Dermis microvascular lymphatic vessel endothelial cell (primary cell): ENCODE results near the gene DMRTB1. TPM values are rescaled to one million over a fixed set of nuclear protein-coding genes. Genes with fewer than 3 reads are reported as not detected.
"Not testable (repeated sequence)": the region's sequence is repeated elsewhere in the genome, so short reads cannot be mapped to it uniquely, and the experiment has no call there.

ENCODE experiments used
- DNase-seq, 2 donors: peaks; one replicate each; pipeline versions ENCODE4 v3.0.0 to v3.0.0-alpha.2; 2010; ENCODE audit warnings: low read depth in 2 of 2
- total RNA-seq: library from RNA; depleted of rRNA; stranded (reverse); fragments of >200 nt; gene quantifications from 2 replicates; pipeline ENCODE4 v1.2.1, GENCODE V29; 2014

Gene DMRTB1
- total RNA-seq, 1 donor from 2014 or later: not detected

- DNase-seq: not testable (repeated sequence)
Observed at GRCh38 chr1:53434405-53435007, 24.7 kb upstream of the DMRTB1 start.

DNA sequence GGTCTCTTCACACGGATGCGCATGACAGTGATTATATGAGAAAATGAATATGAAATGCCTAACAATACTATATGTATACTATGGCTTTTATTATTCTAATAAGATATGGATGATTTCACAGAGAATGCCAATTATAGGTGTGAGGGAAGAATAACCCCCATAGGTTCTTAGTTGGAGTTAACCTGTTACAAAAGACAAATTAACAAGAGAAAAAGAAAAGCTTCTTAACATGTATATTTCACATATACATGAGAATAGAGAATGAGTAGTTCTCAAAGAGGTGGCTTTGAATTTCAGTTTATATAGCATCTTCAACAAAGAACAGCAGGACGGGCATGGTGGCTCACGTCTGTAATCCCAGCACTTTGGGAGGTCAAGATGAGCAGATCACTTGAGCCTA is 24.0 kb upstream of the DMRTB1 start:
- no peak for DNase-seq

GRCh38 chr1:53438427-53439336 is 20.5 kb upstream of the DMRTB1 start:
- DNase-seq: no peak

GRCh38 chr1:53439337-53440207 is 19.6 kb upstream of the DMRTB1 start:
- DNase-seq: no peak

DNA sequence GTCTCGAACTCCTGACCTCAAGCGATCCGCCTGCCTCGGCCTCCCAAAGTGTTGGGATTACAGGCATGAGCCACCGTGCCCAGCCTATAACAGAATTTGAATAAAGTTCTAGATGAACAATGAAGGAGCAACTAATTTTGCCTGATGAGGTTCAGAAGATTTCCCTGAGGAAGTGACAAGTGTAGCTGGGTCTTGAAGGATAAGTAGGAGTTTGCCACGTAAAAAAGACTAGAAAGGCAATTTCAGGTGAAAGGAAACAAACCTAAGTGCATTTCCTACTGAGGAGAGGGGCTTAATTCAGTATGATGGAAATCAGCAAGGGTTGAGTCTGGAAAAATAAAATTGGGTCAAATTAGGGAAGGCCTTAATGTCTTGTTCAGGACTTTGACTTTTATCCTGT is 18.6 kb upstream of the DMRTB1 start:
- no peak for DNase-seq

DNA sequence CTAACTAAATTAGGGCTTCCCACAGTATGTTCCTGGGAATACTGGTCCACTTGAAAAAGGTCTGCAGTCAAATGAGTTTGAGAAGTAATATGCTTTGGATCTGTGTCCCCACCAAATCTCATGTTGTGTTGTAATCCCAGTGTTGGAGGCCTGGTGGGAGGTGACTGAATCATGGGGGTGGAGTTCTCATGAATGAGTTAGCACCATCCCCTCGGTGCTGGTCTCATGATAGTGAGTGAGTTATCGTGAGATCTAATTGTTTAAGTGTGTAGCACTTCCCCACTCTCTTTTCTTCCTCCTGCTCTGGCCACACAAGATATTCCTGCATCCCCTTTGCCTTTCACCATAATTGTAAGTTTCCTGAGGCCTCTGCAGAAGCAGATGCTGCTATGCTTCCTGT is 16.9 kb upstream of the DMRTB1 start:
- no peak for DNase-seq

DNA sequence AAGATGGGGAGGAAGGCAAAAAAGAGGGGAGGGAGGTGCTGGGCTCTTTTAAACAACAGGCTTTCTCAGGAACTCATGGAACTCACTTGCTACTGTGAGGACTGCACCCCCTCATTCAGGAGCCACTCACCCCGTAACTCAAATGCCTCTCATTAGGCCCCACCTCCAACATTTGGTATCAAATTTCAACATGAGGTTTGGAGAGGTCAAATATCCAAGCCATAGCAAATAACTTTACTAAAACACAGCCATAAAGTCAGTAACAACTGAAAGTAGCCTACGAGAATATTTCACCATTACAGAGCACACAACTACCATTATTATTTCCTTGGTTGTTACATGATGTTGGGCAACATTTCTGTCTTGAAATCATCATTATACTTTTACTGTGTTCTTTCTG is 13.1 kb upstream of the DMRTB1 start:
- no peak for DNase-seq

GRCh38 chr1:53447413-53447812 is 11.8 kb upstream of the DMRTB1 start:
- DNase-seq: no peak

- no peak for DNase-seq
Observed at GRCh38 chr1:53448241-53448841, 10.9 kb upstream of the DMRTB1 start.

DNA sequence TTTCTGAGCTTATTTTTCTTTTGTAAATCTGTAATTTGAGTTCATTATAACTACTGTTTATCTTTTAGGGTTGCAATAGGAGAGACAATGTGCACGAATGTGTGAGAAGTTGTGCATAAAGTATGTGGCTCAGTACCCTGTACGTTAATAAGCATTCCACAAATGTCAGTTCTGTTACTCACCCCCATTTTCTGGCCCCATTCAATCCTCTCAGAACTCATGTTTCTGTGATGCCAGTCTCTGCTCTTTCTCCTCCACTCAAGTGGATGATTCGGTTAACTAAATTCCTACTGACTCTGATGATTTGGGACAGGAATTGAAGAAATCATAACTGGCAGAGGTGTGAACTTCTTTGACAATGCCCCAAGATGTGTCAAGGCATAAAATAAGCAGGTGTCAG is 10.2 kb upstream of the DMRTB1 start:
- no peak for DNase-seq

DNA sequence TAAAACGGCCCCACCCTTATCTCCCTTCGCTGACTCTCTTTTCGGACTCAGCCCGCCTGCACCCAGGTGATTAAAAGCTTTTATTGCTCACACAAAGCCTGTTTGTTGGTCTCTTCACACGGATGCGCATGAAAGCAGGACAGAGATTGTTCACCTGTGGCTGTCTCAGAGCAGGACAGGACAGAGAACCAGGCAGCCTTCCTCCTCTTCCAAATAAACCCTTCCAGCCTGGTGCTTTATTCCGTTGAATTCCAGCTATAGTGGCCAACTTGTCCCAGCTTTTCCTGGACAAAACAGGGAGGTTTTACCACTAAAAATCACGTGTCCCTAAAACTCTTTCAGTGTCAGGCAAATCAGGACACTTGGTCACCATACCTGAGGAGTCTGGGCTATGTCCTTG is 9.5 kb upstream of the DMRTB1 start:
- DNase-seq: no peak

DNA sequence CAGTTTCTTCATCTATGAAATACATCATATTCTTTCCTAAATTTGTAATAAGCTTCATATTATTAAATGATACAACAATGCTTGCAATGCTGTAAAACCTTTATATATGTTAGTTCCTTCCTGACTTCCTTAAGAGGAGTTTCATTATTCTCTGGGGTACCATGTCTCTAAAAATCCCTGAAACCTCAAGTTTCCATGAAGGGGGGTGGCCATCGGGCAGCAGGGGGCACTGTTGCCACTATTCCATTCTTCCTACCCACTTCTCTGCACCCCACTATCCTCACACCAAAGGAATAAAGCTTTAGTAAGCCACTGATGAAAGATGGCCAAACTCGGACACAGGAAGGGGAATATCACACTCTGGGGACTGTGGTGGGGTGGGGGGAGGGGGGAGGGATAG is 9.0 kb upstream of the DMRTB1 start:
- no peak for DNase-seq

DNA sequence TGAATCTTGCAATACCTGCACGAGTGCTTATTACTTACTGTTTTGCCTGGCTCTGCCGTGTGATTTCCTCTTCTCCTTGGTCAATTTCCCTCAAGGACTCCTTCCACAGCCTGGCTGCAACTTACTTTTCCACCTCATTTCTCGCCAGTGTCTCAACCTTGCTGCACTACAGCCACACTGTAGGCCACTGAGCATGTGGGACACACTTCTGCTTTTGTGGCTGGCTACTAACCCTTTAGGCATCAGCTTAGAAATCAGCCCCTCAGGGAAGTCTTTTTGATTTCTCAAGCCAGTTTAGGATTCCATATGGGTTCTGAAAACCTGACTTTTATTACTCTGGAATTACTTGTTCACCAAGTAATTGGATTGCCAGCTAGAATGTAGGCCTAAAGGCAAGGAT is 5.2 kb upstream of the DMRTB1 start:
- no peak for DNase-seq

DNA sequence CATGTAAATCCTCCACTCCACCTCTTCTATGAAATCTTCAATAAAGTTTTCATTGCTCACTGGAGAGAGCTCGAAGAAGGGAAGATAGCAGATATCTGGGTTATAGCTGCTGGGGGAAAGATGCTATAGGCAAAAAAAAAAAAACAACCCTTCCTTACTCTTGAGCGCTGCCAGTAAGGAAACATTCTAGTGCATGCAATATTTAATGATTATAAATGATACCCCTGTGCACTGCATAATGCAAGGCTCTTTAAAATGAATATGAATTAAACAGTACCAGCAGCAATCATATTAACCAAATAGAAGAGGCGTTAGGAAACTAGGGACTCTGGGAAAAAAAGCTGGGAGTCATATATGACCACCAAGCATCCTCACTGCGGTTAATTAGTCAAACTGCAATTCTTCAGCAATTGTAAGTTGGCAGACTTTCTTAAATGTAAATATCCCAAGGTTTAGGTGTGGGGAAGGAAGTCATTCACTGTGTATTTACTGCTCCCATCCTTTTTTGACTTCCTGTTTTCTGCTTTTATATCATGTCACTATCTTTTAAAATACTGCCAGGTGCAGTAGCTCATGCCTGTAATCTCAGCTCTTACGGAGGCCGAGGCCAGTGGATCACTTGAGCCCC is 3.7 kb upstream of the DMRTB1 start:
- DNase-seq: no peak

GRCh38 chr1:53458634-53459033 is 565 bp upstream of the DMRTB1 start:
- no peak for DNase-seq

- DNase-seq: no peak
Observed at GRCh38 chr1:53460211-53460634, 1.0 kb downstream of the DMRTB1 start.

DNA sequence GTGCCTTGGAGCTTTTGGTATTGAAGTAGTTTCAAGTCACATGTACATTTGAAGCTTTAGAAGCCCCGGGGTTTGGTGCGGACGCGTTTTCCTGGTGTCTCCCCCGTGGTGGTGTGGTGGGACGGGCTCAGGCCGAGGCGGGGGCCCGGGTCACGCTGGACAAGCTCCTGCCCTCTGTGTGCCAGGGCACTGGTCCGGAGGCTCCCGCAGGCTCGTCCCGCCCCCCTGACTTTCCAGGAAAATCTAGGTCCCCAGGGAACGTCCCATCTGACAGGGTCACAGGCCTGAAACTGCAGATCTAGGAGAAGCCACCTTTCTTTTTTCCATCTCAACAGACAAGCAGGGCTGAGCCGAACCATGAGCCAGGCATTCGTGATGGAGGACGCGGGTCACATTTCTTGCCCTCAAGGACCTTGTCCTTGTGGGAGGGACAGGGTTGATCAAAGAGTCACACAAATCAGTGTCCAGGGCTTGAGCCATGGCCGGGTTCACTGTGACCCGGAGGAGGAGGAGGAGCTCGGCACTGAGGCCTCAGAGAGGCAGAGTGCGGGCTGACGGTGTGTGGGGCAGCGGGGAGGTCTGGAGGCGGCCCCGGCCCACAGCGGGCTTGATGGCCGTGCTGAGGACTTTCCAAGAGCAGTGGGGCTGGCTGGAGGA is 1.6 kb downstream of the DMRTB1 start:
- DNase-seq: no peak

DNA sequence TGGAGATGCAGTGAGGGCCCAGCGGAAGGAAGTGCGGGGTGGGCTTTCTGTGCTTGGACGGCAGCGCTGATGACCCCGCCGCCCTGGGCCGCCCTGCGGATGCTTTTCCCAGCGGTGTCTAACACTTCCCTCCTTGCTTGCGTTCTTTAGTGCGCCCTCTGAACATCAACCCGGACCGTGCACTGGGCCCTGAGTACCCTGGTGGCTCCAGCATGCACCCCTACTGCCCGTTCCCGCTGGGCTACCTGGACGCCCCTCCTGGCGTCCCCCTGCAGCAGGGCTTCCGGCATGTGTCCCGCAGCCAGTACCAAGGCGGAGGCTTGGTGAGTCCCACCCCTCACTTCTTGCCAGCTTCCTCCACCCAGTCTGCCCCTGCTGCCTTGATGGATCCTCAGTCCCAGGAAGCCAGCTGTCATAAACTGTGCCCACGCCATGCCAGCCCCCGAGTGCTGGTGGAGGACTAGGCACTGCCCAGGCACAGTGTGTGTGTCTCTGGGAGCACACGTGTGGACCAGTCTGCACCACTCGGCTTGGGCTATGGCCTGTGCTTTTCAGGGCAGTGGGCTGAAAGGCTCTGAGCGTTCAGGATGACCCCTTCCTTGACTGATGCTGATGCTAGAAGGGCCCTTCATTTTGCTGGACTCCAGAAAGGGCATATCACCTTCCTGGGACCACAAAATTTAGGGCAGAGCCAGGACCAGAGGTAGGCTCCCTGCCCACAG is 2.3 kb downstream of the DMRTB1 start:
- DNase-seq: no peak

- DNase-seq: no peak
Observed at GRCh38 chr1:53462193-53462592, 3.0 kb downstream of the DMRTB1 start.
